GM12878 (cell line): ENCODE results near the gene RNASE2. TPM values are rescaled to one million over a fixed set of nuclear protein-coding genes. Genes with fewer than 3 reads are reported as not detected.
"Not testable (repeated sequence)": the region's sequence is repeated elsewhere in the genome, so short reads cannot be mapped to it uniquely, and the experiment has no call there.

Experiments used
- ATAC-seq: fragments of 200-7000 bp; cut with Tn5 transposase; 3 replicates; pipeline ENCODE4 v1.9.1; 2020; ENCODE audit warnings: mild to moderate bottlenecking, moderate library complexity
- Bru-seq: library from RNA; stranded (reverse); fragments of 400-500 nt; gene quantifications from one replicate; lab custom pipeline; 2021; lab: Mats Ljungman, UMichigan
- BruChase-seq, 2 experiments: library from RNA; stranded (reverse); fragments of 400-500 nt; gene quantifications; one replicate each; lab custom pipeline; 2021; lab: Mats Ljungman, UMichigan
- BruUV-seq: library from RNA; stranded (reverse); fragments of 400-500 nt; replicated peaks from 2 replicates; lab custom pipeline; 2021; lab: Mats Ljungman, UMichigan
- CTCF ChIA-PET: fragments of 300-600 bp; sonication (Branson Sonifier 250); formaldehyde crosslinking; extraction: SDS; loops from one replicate; lab custom pipeline; 2021; ENCODE audit warnings: inconsistent platforms; lab: Yijun Ruan, JAX
- POLR2A ChIA-PET: fragments of 350-600 bp; formaldehyde crosslinking; extraction: SDS; loops from one replicate; lab custom pipeline; 2021; ENCODE audit warnings: inconsistent platforms; lab: Charles Lee
- RAD21 ChIA-PET: fragments of 300-600 bp; sonication (Branson Sonifier 250); formaldehyde crosslinking; loops from one replicate; lab custom pipeline; 2023; ENCODE audit warnings: antibody characterized with exemption; ENCODE audit not compliant: unreplicated experiment; lab: Charles Lee
- SMC1A ChIA-PET: fragments of 300-600 bp; sonication (Branson Sonifier 250); formaldehyde crosslinking; loops from one replicate; lab custom pipeline; 2023; ENCODE audit not compliant: unreplicated experiment, uncharacterized antibody; lab: Charles Lee
- DNase-seq: peaks from one replicate; pipeline ENCODE4 v3.0.0-alpha.2; 2011; ENCODE audit warnings: low read depth, low spot score
- FAIRE-seq: peaks from 3 replicates; lab custom pipeline; 2011; peaks lifted over from hg19 to GRCh38; lab: Jason Lieb, UNC
- H2AFZ ChIP-seq: 2 replicates; pipeline ENCODE4 v1.6.0; 2011; ENCODE audit warnings: low read depth, low read length, control low read depth; ENCODE audit not compliant: control insufficient read depth
- H3K27ac ChIP-seq: 2 replicates; pipeline ENCODE4 v1.5.1; 2011; ENCODE audit warnings: control low read depth; ENCODE audit not compliant: control insufficient read depth, insufficient read depth
- H3K27me3 ChIP-seq, 2 experiments: replicated peaks in 1 of 2; 2 replicates each; pipeline versions ENCODE4 v1.6.0 to v1.6.1; 2011; ENCODE audit warnings: low read length in 1 of 2; ENCODE audit not compliant: control insufficient read depth in 2 of 2, insufficient read depth in 2 of 2
- H3K36me3 ChIP-seq, 2 experiments: 2 replicates each; pipeline ENCODE4 v1.5.1; 2011; ENCODE audit warnings: low read length in 1 of 2; ENCODE audit not compliant: control insufficient read depth in 2 of 2, insufficient read depth in 2 of 2
- H3K4me1 ChIP-seq: 2 replicates; pipeline ENCODE4 v1.6.1; 2011; ENCODE audit warnings: mild to moderate bottlenecking, low read length, moderate library complexity, mixed read lengths; ENCODE audit not compliant: control insufficient read depth, insufficient read depth
- H3K4me2 ChIP-seq: 2 replicates; pipeline ENCODE4 v1.6.0; 2011; ENCODE audit warnings: control low read depth; ENCODE audit not compliant: control insufficient read depth, insufficient read depth
- H3K4me3 ChIP-seq: fragments of 200-600 bp; sonication (generic); 2 replicates; pipeline ENCODE4 v1.5.1; 2016
- H3K79me2 ChIP-seq: 2 replicates; pipeline ENCODE4 v1.6.0; 2011; ENCODE audit warnings: low read length; ENCODE audit not compliant: control insufficient read depth, insufficient read depth
- H3K9ac ChIP-seq: 2 replicates; pipeline ENCODE4 v1.8.0; 2011; ENCODE audit warnings: low read length, control low read depth, mixed read lengths; ENCODE audit not compliant: control insufficient read depth, insufficient read depth
- H3K9me3 ChIP-seq: replicated peaks from 3 replicates; pipeline ENCODE4 v1.5.1; 2011; ENCODE audit warnings: mild to moderate bottlenecking, low read length; ENCODE audit not compliant: control insufficient read depth, insufficient read depth
- H4K20me1 ChIP-seq: 2 replicates; pipeline ENCODE4 v1.6.0; 2011; ENCODE audit not compliant: control insufficient read depth, insufficient read depth
- CBFB ChIP-seq: IDR thresholded peaks from 2 replicates; pipeline ENCODE4 v1.6.1; 2016; ENCODE audit warnings: antibody characterized with exemption, low read depth
- ESRRA ChIP-seq: IDR thresholded peaks from 2 replicates; pipeline ENCODE4 v1.6.1; 2012; ENCODE audit warnings: mild to moderate bottlenecking, low read length, improper control_type of control experiment
- MTA2 ChIP-seq: fragments of 450-650 bp; IDR thresholded peaks from 2 replicates; pipeline ENCODE4 v1.6.1; 2016; ENCODE audit warnings: low read depth, mild to moderate bottlenecking, moderate library complexity
- NFXL1 ChIP-seq: fragments of 450-650 bp; IDR thresholded peaks from 2 replicates; pipeline ENCODE4 v1.6.1; 2017; ENCODE audit warnings: antibody characterized with exemption, mild to moderate bottlenecking, borderline replicate concordance
- SREBF2 ChIP-seq: IDR thresholded peaks from 2 replicates; pipeline ENCODE4 v1.6.1; 2012; ENCODE audit warnings: mild to moderate bottlenecking, low read length
- ZNF384 ChIP-seq: IDR thresholded peaks from 2 replicates; pipeline ENCODE4 v1.6.1; 2012; ENCODE audit warnings: low read depth, mild to moderate bottlenecking, low read length, improper control_type of control experiment, borderline replicate concordance
- ZZZ3 ChIP-seq: IDR thresholded peaks from 2 replicates; pipeline ENCODE4 v1.6.1; 2011; ENCODE audit warnings: low read depth; ENCODE audit not compliant: control insufficient read depth, insufficient read length
- WGBS: methylation state at CpG from one replicate; pipeline ENCODE4 v1.1.6; 2016; ENCODE audit warnings: low lambda C conversion rate; ENCODE audit not compliant: insufficient replicate concordance, insufficient coverage; ENCODE audit errors: missing lambda C conversion rate; 5-methylcytosine and 5-hydroxymethylcytosine counted together
- in situ Hi-C: fragments of 300-500 bp; cut with MboI; formaldehyde crosslinking; loops from 9 replicates; pipeline ENCODE4 v1.14.3; 2018; ENCODE audit warnings: mixed read lengths
- intact Hi-C: fragments of 100-400 bp; cut with micrococcal nuclease; formaldehyde crosslinking; loops from one replicate; pipeline ENCODE4 v1.14.2; 2022; ENCODE audit not compliant: unreplicated experiment
- long read RNA-seq, 2 experiments: library from polyadenylated mRNA; unstranded; transcript quantifications; one replicate each; pipeline ENCODE4 v2.0.0, GENCODE V29; 2019 to 2020
- polyA minus RNA-seq, 3 experiments: library from RNA; depleted of rRNA, polyadenylated mRNA; stranded (reverse); fragments of >200 nt; gene quantifications; 2 replicates each; pipeline ENCODE4 v1.2.3, GENCODE V29; 2011
- polyA plus RNA-seq, 11 experiments: library from polyadenylated mRNA; depleted of rRNA in 4 of 11; unstranded in 6 of 11; stranded (reverse) in 5 of 11; fragments of >200 nt; fragmentation: Nextera tagmentation in 4 of 11; fragmentation: Illumina TruSeq in 1 of 11; extraction: Ambion mirVana in 4 of 11; extraction: Trizol in 1 of 11; gene quantifications; 1 replicate in 1 of 11; 2 replicates in 10 of 11; pipeline versions ENCODE4 v1.2.1 to v1.2.3, GENCODE V29; 2011 to 2016; ENCODE audit warnings: inconsistent platforms in 2 of 11, missing spikeins in 2 of 11, low read depth in 1 of 11
- total RNA-seq, 4 experiments: library from RNA; depleted of rRNA in 3 of 4; stranded (reverse); fragments of >200 nt in 3 of 4; fragmentation: Illumina TruSeq in 1 of 4; extraction: Trizol in 1 of 4; gene quantifications; 2 replicates each; pipeline versions ENCODE4 v1.2.1 to v1.2.3, GENCODE V29; 2013 to 2021
- TF ChIP-seq, protein P1 (sequence below): IDR thresholded peaks from 2 replicates; pipeline ENCODE4 v1.6.1; 2011; ENCODE audit warnings: low read depth, low read length, improper control_type of control experiment, borderline replicate concordance
- TF ChIP-seq, protein P2 (sequence below): fragments of 450-650 bp; formaldehyde crosslinking; IDR thresholded peaks from 2 replicates; pipeline ENCODE4 v1.5.0; 2022; ENCODE audit warnings: mild to moderate bottlenecking, missing genetic modification characterization

The RNASE2 gene
- not detected in 2 replicates for total RNA-seq (2013; cell fraction: nucleolus; rRNA removed)
- not detected in 2 replicates for total RNA-seq (2014; rRNA removed)
- not detected in 2 replicates for total RNA-seq (2014; rRNA removed; fragmentation: Illumina TruSeq; extraction: Trizol)
- total RNA-seq (2021): not detected in 2 replicates
- polyA plus RNA-seq (2011; ENCODE audit: low read depth): not detected
- not detected in 2 replicates for polyA plus RNA-seq (2011; rRNA removed)
- polyA plus RNA-seq (2011; cell fraction: cytosol; rRNA removed): not detected in 2 replicates
- not detected in 2 replicates for polyA plus RNA-seq (2011; cell fraction: nucleus; rRNA removed)
- polyA plus RNA-seq (2012): not detected in 2 replicates
- not detected in 2 replicates for polyA plus RNA-seq (2014; fragmentation: Illumina TruSeq; extraction: Trizol)
- polyA plus RNA-seq (2014; fragmentation: Nextera tagmentation; extraction: Ambion mirVana): not detected
- not detected in 2 replicates for polyA plus RNA-seq (2014; rRNA removed)
- polyA plus RNA-seq (2016; fragmentation: Nextera tagmentation; extraction: Ambion mirVana): not detected
- not detected in 2 replicates for polyA minus RNA-seq (2011; rRNA and poly(A)+ RNA removed)
- not detected in 2 replicates for polyA minus RNA-seq (2011; cell fraction: cytosol; rRNA and poly(A)+ RNA removed)
- not detected in 2 replicates for polyA minus RNA-seq (2011; cell fraction: nucleus; rRNA and poly(A)+ RNA removed)
- not detected for Bru-seq, nascent RNA
- BruChase-seq, experiment 1, labeled RNA remaining after a 6-hour chase: not detected
- BruChase-seq, experiment 2, labeled RNA remaining after a 2-hour chase: not detected
- long read RNA-seq, experiment 1: 0 reads
- long read RNA-seq, experiment 2: 0 reads

DNA sequence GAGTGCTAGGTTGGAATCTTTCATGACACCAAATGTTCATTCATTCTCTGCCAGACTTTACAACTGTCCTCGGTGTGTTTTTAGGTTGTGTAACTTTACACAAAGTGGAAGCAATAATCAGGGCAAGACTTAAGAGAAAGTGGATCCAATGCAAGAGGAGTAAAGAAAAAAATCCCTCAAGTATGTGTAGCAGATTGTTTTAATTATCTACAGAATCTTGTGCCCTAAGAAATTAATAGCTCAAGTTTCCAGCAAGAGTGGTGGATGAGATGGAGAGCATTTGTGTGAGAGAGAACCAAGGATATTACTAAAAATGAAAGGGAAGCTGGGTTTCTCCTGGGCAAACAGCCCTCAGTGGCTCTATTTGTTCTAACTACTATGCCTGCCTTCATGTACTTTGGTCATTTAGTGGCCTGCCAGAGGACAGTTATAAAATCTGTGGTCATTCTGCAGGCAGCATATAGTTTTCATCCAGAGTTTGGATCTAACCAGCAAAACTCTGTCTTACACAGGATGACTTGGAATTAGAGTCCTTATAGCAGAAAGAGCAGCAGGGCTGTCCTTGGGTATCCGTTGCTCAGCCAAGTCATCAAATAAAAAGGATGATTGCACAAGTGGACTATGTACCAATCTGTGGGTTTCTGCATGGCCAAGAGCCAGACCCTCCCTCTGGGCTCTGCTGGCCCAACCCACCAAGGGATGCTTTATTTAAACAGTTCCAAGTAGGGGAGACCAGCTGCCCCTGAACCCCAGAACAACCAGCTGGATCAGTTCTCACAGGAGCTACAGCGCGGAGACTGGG is at the start of gene RNASE2:
Gene RNASE2 (plus strand): TSS at position 752 of the 802 bp plus-strand sequence. CDS start 285 bp downstream, outside the sequence.
- ATAC-seq, H3K9ac ChIP-seq, RAD21 ChIA-PET, H3K4me1 ChIP-seq, CTCF ChIA-PET, DNase-seq, H2AFZ ChIP-seq, H3K27me3 ChIP-seq, in situ Hi-C loops, BruUV-seq, H4K20me1 ChIP-seq, H3K4me2 ChIP-seq, FAIRE-seq, POLR2A ChIA-PET, H3K9me3 ChIP-seq, SMC1A ChIA-PET, H3K4me3 ChIP-seq, intact Hi-C loops, H3K36me3 ChIP-seq, H3K27ac ChIP-seq, H3K79me2 ChIP-seq: not testable (repeated sequence)
- 48% methylated on average over 4 of the region's 4 CpGs for whole genome bisulfite sequencing

DNA sequence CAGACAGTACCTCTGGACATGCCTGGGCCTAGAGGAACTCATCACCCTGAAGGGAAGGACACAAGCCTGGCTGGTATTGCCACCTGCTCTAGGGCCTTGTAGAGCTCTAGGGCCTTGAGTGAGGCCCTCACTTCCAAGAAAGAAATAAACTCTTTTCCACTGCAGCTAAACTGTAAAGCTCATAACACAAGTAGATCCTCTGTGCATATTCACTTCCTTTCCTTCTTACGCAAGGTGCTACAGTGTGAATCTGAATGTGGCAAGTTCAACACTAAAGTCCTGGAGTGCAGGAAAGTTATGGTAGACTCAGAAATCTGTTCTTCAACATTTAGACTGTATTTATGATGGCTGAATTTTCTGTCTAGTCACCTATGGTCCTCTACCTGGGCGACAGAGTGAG is 49.6 kb upstream of the RNASE2 start:
- Histone ChIP-seq H3K36me3 (no peaks in the 10 kb centered on the region), H3K27ac (no peak overlapping the region), H4K20me1 (no peaks in the 10 kb centered on the region), H3K9me3 (no peaks in the 10 kb centered on the region), H2AFZ (no peak overlapping the region), H3K79me2 (no peaks in the 10 kb centered on the region), H3K9ac (no peak overlapping the region), H3K27me3 (no peaks in the 10 kb centered on the region), H3K4me1 (no peaks in the 10 kb centered on the region), H3K4me2 (no peak overlapping the region), H3K4me3 (no peak overlapping the region)
- ChIA-PET CTCF (no interaction called here), RAD21 (no interaction called here), POLR2A (no interaction called here), SMC1A (no interaction called here)
- no peak for ATAC-seq
- in situ Hi-C loops: no loop called here
- no peak for FAIRE-seq
- WGBS: 56% methylated on average over 2 of the region's 2 CpGs
- BruUV-seq: no TSS peak
- intact Hi-C loops: no loop called here
- DNase-seq: no peak
- TF ChIP-seq MTA2 (no peak), ZNF384 (no peak), NFXL1 (no peak), ZZZ3 (no peak), CBFB (no peak), ESRRA (no peak), SREBF2 (no peak)
- TF ChIP-seq, protein P1, sequence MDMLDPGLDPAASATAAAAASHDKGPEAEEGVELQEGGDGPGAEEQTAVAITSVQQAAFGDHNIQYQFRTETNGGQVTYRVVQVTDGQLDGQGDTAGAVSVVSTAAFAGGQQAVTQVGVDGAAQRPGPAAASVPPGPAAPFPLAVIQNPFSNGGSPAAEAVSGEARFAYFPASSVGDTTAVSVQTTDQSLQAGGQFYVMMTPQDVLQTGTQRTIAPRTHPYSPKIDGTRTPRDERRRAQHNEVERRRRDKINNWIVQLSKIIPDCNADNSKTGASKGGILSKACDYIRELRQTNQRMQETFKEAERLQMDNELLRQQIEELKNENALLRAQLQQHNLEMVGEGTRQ: no peak
- TF ChIP-seq, protein P2, sequence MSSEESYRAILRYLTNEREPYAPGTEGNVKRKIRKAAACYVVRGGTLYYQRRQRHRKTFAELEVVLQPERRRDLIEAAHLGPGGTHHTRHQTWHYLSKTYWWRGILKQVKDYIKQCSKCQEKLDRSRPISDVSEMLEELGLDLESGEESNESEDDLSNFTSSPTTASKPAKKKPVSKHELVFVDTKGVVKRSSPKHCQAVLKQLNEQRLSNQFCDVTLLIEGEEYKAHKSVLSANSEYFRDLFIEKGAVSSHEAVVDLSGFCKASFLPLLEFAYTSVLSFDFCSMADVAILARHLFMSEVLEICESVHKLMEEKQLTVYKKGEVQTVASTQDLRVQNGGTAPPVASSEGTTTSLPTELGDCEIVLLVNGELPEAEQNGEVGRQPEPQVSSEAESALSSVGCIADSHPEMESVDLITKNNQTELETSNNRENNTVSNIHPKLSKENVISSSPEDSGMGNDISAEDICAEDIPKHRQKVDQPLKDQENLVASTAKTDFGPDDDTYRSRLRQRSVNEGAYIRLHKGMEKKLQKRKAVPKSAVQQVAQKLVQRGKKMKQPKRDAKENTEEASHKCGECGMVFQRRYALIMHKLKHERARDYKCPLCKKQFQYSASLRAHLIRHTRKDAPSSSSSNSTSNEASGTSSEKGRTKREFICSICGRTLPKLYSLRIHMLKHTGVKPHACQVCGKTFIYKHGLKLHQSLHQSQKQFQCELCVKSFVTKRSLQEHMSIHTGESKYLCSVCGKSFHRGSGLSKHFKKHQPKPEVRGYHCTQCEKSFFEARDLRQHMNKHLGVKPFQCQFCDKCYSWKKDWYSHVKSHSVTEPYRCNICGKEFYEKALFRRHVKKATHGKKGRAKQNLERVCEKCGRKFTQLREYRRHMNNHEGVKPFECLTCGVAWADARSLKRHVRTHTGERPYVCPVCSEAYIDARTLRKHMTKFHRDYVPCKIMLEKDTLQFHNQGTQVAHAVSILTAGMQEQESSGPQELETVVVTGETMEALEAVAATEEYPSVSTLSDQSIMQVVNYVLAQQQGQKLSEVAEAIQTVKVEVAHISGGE: no peak
